GM19239 (cell line): ENCODE results near the gene ATL2.
"Not testable (repeated sequence)": the region's sequence is repeated elsewhere in the genome, so short reads cannot be mapped to it uniquely, and the experiment has no call there.

Experiments
- DNase-seq: peaks from one replicate; pipeline ENCODE4 v3.0.0; 2011; ENCODE audit warnings: low spot score; ENCODE audit not compliant: insufficient read length
- FAIRE-seq: peaks from 2 replicates; lab custom pipeline; 2011; peaks lifted over from hg19 to GRCh38; lab: Jason Lieb, UNC

The ATL2 gene

GRCh38 chr2:38394041-38394440 lies 17.0 kb upstream of the ATL2 start:
- FAIRE-seq (no peak), DNase-seq (no peak)

- no peak for DNase-seq
- no peak for FAIRE-seq
These were observed 13.9 kb upstream of the ATL2 start for GRCh38 chr2:38390947-38391346.

- DNase-seq, result no peak
- FAIRE-seq, result no peak
These were observed 10.8 kb upstream of the ATL2 start for GRCh38 chr2:38387887-38388286.

GRCh38 chr2:38386821-38387220 lies 9.7 kb upstream of the ATL2 start:
- FAIRE-seq (no peak), DNase-seq (no peak)

- DNase-seq (no peak), FAIRE-seq (peak; percentile 14)
These were observed 9.3 kb upstream of the ATL2 start for GRCh38 chr2:38386377-38386776.

- DNase-seq, result no peak
- FAIRE-seq, result no peak
These were observed 7.3 kb upstream of the ATL2 start for GRCh38 chr2:38384338-38384737.

- not testable (repeated sequence) for DNase-seq, FAIRE-seq
These were observed 6.7 kb upstream of the ATL2 start for GRCh38 chr2:38383741-38384140.

GRCh38 chr2:38381381-38382143 lies 4.5 kb upstream of the ATL2 start:
- DNase-seq (no peak), FAIRE-seq (no peak)

- FAIRE-seq (no peak), DNase-seq (no peak)
These were observed 3.5 kb upstream of the ATL2 start for GRCh38 chr2:38380397-38381130.

- DNase-seq (peak; percentile 75), FAIRE-seq (peak; percentile 70)
These were observed 575 bp downstream of the ATL2 start for GRCh38 chr2:38376346-38377049.

- FAIRE-seq, result no peak
These were observed 1.3 kb downstream of the ATL2 start for GRCh38 chr2:38375696-38376345.

GRCh38 chr2:38374984-38375383 lies 2.1 kb downstream of the ATL2 start:
- DNase-seq, result no peak
- FAIRE-seq, result no peak

More at GRCh38 chr2:38375696-38376345, 1.3 kb downstream of the ATL2 start:
- DNase-seq, result no peak

- DNase-seq (no peak), FAIRE-seq (no peak)
These were observed 5.8 kb downstream of the ATL2 start for GRCh38 chr2:38371235-38371634.

GRCh38 chr2:38370664-38371063 lies 6.4 kb downstream of the ATL2 start:
- DNase-seq, result no peak

GRCh38 chr2:38362232-38362631 lies 14.8 kb downstream of the ATL2 start:
- FAIRE-seq, result peak; percentile 71
- DNase-seq, result no peak

More at GRCh38 chr2:38370664-38371063, 6.4 kb downstream of the ATL2 start:
- no peak for FAIRE-seq

GRCh38 chr2:38360177-38360576 lies 16.9 kb downstream of the ATL2 start:
- FAIRE-seq, result no peak
- DNase-seq, result no peak

- no peak for FAIRE-seq
- DNase-seq, result no peak
These were observed 23.7 kb downstream of the ATL2 start for GRCh38 chr2:38353402-38353801.

GRCh38 chr2:38352336-38352735 lies 24.7 kb downstream of the ATL2 start:
- peak; percentile 21 for FAIRE-seq
- DNase-seq, result no peak

- DNase-seq (no peak), FAIRE-seq (no peak)
These were observed 31.6 kb downstream of the ATL2 start for GRCh38 chr2:38345323-38346038.

GRCh38 chr2:38344813-38345212 lies 32.3 kb downstream of the ATL2 start:
- no peak for DNase-seq
- FAIRE-seq, result no peak
